ENCODE data around the gene PDGFRB.

DNA sequence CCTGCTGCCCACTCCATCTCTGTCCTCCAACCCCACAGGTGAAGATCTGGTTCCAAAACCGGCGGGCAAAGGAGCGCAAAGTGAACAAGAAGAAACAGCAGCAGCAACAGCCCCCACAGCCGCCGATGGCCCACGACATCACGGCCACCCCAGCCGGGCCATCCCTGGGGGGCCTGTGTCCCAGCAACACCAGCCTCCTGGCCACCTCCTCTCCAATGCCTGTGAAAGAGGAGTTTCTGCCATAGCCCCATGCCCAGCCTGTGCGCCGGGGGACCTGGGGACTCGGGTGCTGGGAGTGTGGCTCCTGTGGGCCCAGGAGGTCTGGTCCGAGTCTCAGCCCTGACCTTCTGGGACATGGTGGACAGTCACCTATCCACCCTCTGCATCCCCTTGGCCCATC lies 27.8 kb upstream of the PDGFRB start:
- TF ChIP-seq, protein P1, sequence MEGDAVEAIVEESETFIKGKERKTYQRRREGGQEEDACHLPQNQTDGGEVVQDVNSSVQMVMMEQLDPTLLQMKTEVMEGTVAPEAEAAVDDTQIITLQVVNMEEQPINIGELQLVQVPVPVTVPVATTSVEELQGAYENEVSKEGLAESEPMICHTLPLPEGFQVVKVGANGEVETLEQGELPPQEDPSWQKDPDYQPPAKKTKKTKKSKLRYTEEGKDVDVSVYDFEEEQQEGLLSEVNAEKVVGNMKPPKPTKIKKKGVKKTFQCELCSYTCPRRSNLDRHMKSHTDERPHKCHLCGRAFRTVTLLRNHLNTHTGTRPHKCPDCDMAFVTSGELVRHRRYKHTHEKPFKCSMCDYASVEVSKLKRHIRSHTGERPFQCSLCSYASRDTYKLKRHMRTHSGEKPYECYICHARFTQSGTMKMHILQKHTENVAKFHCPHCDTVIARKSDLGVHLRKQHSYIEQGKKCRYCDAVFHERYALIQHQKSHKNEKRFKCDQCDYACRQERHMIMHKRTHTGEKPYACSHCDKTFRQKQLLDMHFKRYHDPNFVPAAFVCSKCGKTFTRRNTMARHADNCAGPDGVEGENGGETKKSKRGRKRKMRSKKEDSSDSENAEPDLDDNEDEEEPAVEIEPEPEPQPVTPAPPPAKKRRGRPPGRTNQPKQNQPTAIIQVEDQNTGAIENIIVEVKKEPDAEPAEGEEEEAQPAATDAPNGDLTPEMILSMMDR (IDR thresholded peaks at IDR 0.05) = no peak
- TF ChIP-seq POLR2A (IDR thresholded peaks at IDR 0.05) (no peak), EP300 (IDR thresholded peaks at IDR 0.05) (no peak)
